GM23338 (cell line): ENCODE results near the gene BCORL1.

Experiments
- EZH2phosphoT487 ChIP-seq: fragments of 200-600 bp; sonication (generic); IDR thresholded peaks from one replicate; pipeline ENCODE4 v1.8.1; 2018; ENCODE audit warnings: antibody characterized with exemption; ENCODE audit not compliant: unreplicated experiment
- POLR2AphosphoS5 ChIP-seq: IDR thresholded peaks from 2 replicates; pipeline ENCODE4 v1.6.1; 2016; ENCODE audit warnings: antibody characterized with exemption, low read depth
- TF ChIP-seq, protein P1 (sequence below), 2 experiments: fragments of 200-600 bp in 1 of 2; sonication (generic) in 1 of 2; conservative IDR thresholded peaks; 2 replicates each; pipeline versions ENCODE4 v1.5.1 to v1.6.1; 2016 to 2017; ENCODE audit warnings: antibody characterized with exemption in 2 of 2, low read depth in 2 of 2, mild to moderate bottlenecking in 2 of 2, moderate library complexity in 1 of 2

- TF ChIP-seq, protein P1, sequence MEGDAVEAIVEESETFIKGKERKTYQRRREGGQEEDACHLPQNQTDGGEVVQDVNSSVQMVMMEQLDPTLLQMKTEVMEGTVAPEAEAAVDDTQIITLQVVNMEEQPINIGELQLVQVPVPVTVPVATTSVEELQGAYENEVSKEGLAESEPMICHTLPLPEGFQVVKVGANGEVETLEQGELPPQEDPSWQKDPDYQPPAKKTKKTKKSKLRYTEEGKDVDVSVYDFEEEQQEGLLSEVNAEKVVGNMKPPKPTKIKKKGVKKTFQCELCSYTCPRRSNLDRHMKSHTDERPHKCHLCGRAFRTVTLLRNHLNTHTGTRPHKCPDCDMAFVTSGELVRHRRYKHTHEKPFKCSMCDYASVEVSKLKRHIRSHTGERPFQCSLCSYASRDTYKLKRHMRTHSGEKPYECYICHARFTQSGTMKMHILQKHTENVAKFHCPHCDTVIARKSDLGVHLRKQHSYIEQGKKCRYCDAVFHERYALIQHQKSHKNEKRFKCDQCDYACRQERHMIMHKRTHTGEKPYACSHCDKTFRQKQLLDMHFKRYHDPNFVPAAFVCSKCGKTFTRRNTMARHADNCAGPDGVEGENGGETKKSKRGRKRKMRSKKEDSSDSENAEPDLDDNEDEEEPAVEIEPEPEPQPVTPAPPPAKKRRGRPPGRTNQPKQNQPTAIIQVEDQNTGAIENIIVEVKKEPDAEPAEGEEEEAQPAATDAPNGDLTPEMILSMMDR (conservative IDR thresholded peaks at IDR 0.05; ENCODE audit: low read depth in 2 of 2), result no peak
- no peak for TF ChIP-seq POLR2AphosphoS5
- TF ChIP-seq EZH2phosphoT487, result no peak
These were observed 102.3 kb downstream of the BCORL1 start for GRCh38 chrX:130084631-130085237.
